GM08714 (cell line): ENCODE data around the gene KRT8.

Experiments used
- H3K4me3 ChIP-seq: fragments of 200-500 bp; sonication (Bioruptor generic); 2 replicates; pipeline ENCODE4 v1.5.1; 2014; ENCODE audit warnings: mild to moderate bottlenecking, low read length, inconsistent platforms
- ZNF274 ChIP-seq: IDR thresholded peaks from 2 replicates; pipeline ENCODE4 v1.6.1; 2012; ENCODE audit warnings: mild to moderate bottlenecking, low read depth, low read length

The KRT8 gene

GRCh38 chr12:52879394-52880351, 25.2 kb downstream of the KRT8 start:
- H3K4me3 ChIP-seq = no peak overlapping the region

GRCh38 chr12:52878507-52879393, 26.1 kb downstream of the KRT8 start:
- TF ChIP-seq ZNF274 = no peak
- H3K4me3 ChIP-seq = no peak overlapping the region

More at GRCh38 chr12:52879394-52880351, 25.2 kb downstream of the KRT8 start:
- no peak for TF ChIP-seq ZNF274

GRCh38 chr12:52877242-52877641, 27.6 kb downstream of the KRT8 start:
- TF ChIP-seq ZNF274 = no peak
- no peak overlapping the region for H3K4me3 ChIP-seq

GRCh38 chr12:52876372-52876771, 28.5 kb downstream of the KRT8 start:
- no peak for TF ChIP-seq ZNF274
- H3K4me3 ChIP-seq = no peak overlapping the region

- no peak overlapping the region for H3K4me3 ChIP-seq
- no peak for TF ChIP-seq ZNF274
Measured at GRCh38 chr12:52874573-52875435, 30.1 kb downstream of the KRT8 start.

- no peak for TF ChIP-seq ZNF274
- no peak overlapping the region for H3K4me3 ChIP-seq
Measured at GRCh38 chr12:52873832-52874572, 30.9 kb downstream of the KRT8 start.

- no peak overlapping the region for H3K4me3 ChIP-seq
Measured at GRCh38 chr12:52873513-52873831, 31.4 kb downstream of the KRT8 start.

GRCh38 chr12:52872644-52873389, 32.1 kb downstream of the KRT8 start:
- no peak for TF ChIP-seq ZNF274
- no peak overlapping the region for H3K4me3 ChIP-seq

More at GRCh38 chr12:52873513-52873831, 31.4 kb downstream of the KRT8 start:
- no peak for TF ChIP-seq ZNF274

GRCh38 chr12:52871291-52872039, 33.4 kb downstream of the KRT8 start:
- no peak overlapping the region for H3K4me3 ChIP-seq

GRCh38 chr12:52870361-52871290, 34.2 kb downstream of the KRT8 start:
- no peak overlapping the region for H3K4me3 ChIP-seq
- no peak for TF ChIP-seq ZNF274

More at GRCh38 chr12:52871291-52872039, 33.4 kb downstream of the KRT8 start:
- TF ChIP-seq ZNF274 = no peak

- no peak for TF ChIP-seq ZNF274
- H3K4me3 ChIP-seq = no peak overlapping the region
Measured at GRCh38 chr12:52867642-52868041, 37.2 kb downstream of the KRT8 start.
